Activated T-cell treated with anti-CD3 and anti-CD28 coated beads, Interleukin-2, amount 50 U/mL, for 4 hours (primary cell): Measurements from ENCODE around the gene CLIC1. TPM values are rescaled to one million over a fixed set of nuclear protein-coding genes. Genes with fewer than 3 reads are reported as not detected.

Source experiments
- ATAC-seq, 2 donors: fragments of 200-7000 bp; cut with Tn5 transposase; one replicate each; pipeline ENCODE4 v1.10.0; 2021
- DNase-seq: peaks from one replicate; pipeline ENCODE4 v3.0.0-alpha.2; 2020
- H3K27me3 Mint-ChIP-seq: one replicate; pipeline ENCODE4 v1.8.0; 2021; ENCODE audit warnings: low read depth, mixed read lengths
- H3K36me3 Mint-ChIP-seq: one replicate; pipeline ENCODE4 v1.8.0; 2022; ENCODE audit warnings: mixed read lengths; ENCODE audit not compliant: insufficient read depth
- H3K4me1 Mint-ChIP-seq: one replicate; pipeline ENCODE4 v1.8.0; 2021; ENCODE audit warnings: low read depth, mixed read lengths
- H3K4me3 Mint-ChIP-seq: one replicate; pipeline ENCODE4 v1.8.0; 2021; ENCODE audit warnings: mild to moderate bottlenecking, moderate library complexity, mixed read lengths
- H3K9me3 Mint-ChIP-seq: one replicate; pipeline ENCODE4 v1.8.0; 2021; ENCODE audit warnings: mixed read lengths
- total RNA-seq, 3 donors: library from RNA; stranded (reverse); gene quantifications; one replicate each; pipeline ENCODE4 v1.2.1, GENCODE V29; 2021

CLIC1 gene
- 100 to 1,000 TPM; 344 to 370 (median 353) TPM for total RNA-seq

DNA sequence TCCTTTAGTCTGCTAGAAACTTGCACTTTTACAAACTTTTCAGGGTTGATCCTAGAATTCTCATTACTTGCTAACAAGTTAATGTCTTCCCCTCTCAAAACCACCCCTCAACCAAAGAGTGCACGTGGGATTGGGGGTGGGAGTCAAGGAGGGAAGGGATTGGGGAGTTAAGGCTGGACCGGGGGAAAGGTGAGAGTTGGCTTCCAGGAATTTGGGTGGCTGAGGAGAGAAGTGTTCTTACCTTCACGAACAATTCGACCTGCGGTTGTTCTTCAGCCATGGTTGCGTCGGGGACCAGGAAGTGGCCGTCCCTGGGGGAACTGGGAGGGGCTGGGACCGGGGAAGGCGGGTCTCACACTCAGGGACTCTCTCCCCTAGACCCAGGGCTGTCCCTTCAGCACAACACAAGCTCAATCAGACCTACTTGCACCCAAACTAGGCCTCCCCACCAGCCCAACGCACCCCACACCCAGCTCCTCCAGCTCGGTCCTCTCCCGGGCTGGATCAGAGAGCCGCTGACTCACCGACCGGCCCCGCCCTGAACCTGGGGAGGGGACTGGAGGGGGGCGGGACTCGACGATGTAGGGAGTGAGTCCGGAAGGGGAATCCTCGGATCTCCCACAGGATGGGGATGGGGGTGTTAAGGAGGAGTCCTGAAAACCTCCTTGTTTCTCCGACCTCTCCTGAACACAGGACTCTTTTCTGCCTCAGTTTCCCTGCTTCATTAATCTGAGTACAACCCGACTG, at the start of gene CLIC1:
Gene CLIC1 (minus strand): TSS at position 510 of the 747 bp plus-strand sequence. CDS start 230 bp downstream, at position 280.
- DNase-seq (peak; percentile 76), ATAC-seq (peak; percentile 36 to 38)
- Mint-ChIP-seq H3K27me3 (no peaks in the 10 kb centered on the region), H3K36me3 (peaks cover 17% of the 10 kb centered on the region), H3K9me3 (no peaks in the 10 kb centered on the region), H3K4me1 (peaks cover 66% of the 10 kb centered on the region), H3K4me3 (peak within 1 kb of the TSS; percentile 98)

GRCh38 chr6:31785475-31785874, 49.1 kb upstream of the CLIC1 start:
- Mint-ChIP-seq H3K27me3 (no peaks in the 10 kb centered on the region), H3K9me3 (no peaks in the 10 kb centered on the region), H3K4me3 (no peak overlapping the region), H3K4me1 (peaks cover 3% of the 10 kb centered on the region), H3K36me3 (peaks cover 33% of the 10 kb centered on the region)
- ATAC-seq (no peak), DNase-seq (no peak)

DNA sequence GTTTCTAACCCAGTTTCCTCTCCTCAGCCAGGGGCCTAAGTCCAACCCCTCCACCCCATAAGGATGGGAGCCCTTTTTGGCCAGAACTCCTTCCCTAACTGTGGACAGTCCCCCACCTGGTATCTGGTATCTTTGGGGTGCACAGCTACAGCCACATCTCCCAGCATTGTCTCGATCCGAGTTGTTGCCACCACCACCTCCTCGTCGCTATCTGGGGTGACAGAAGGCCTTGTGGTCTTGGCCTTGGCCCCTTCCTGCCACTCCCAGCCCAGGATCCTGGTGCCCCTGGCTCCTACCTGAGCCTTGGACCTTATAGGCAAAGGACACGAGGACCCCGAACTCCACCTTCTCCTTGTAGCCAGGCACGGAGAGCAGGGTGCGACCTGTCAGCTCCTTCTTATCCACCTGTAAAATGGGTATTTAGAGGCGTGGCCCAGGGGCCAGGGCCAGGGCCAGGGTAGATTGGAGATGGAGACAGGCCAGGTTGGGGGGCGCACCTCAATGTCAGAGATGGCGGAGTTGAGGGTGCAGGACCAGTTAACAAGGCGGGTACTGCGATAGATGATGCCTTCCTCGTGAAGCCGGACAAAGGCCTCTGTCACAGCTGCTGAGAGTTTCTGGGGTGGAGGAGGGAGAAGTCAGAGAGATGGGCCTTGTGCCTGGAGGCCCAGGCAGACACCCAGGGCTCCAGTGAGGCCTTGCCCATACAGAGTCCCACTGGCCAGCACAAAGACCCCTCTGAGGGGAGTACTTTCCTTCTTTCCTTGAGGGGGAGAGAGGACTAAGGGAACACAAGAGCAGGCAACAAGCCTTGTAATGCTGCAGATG, 48.0 kb upstream of the CLIC1 start:
- H3K4me3 Mint-ChIP-seq: no peak overlapping the region
- peaks cover 3% of the 10 kb centered on the region for H3K4me1 Mint-ChIP-seq
- ATAC-seq (no peak), DNase-seq (no peak)
- H3K9me3 Mint-ChIP-seq: no peaks in the 10 kb centered on the region
- no peaks in the 10 kb centered on the region for H3K27me3 Mint-ChIP-seq
- peaks cover 29% of the 10 kb centered on the region for H3K36me3 Mint-ChIP-seq

- H3K9me3 Mint-ChIP-seq: no peaks in the 10 kb centered on the region
- H3K36me3 Mint-ChIP-seq: peaks cover 29% of the 10 kb centered on the region
- no peak overlapping the region for H3K4me3 Mint-ChIP-seq
- no peaks in the 10 kb centered on the region for H3K27me3 Mint-ChIP-seq
- DNase-seq: no peak
- H3K4me1 Mint-ChIP-seq: peaks cover 8% of the 10 kb centered on the region
- ATAC-seq: no peak
Observed at GRCh38 chr6:31782126-31782855, 46.0 kb upstream of the CLIC1 start.

GRCh38 chr6:31781244-31782125, 45.2 kb upstream of the CLIC1 start:
- ATAC-seq: no peak
- no peaks in the 10 kb centered on the region for H3K27me3 Mint-ChIP-seq
- DNase-seq: no peak
- H3K4me1 Mint-ChIP-seq: peaks cover 16% of the 10 kb centered on the region
- peaks cover 27% of the 10 kb centered on the region for H3K36me3 Mint-ChIP-seq
- no peaks in the 10 kb centered on the region for H3K9me3 Mint-ChIP-seq
- no peak overlapping the region for H3K4me3 Mint-ChIP-seq

DNA sequence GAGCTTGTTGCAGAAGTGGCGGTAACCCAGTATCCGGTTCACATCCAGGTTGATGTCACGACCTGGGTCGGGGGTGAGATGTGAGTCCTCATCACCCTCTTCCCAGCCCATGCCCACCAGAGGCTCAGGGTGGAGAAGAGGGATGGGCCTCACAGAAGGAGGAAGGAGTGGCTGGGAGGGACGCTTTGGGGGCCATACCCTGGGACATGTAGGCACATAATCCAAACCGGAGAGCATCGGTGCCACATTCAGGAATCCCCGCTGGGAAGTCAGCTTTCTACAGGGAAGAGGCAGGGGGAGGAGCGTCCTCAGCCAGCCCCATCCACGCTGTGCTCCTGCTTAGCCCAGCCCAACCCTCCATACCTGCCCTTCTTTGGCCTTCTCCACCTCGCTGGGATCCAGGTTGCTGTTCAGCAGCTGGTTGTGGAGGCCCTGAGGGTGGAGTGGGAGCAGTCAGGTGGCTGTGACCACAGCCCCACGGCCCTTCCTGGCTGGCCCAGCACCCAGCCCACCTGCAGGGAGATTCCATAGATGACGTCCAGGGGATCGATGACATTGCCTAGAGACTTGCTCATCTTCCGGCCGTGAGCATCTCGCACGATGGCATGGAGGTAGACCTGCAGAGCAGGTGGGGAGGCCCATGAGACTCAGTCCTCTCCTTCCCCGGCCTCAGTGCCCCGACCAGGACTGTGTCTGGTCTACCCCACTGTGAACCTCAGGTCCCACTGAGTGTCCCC, 44.3 kb upstream of the CLIC1 start:
- H3K4me1 Mint-ChIP-seq: peaks cover 20% of the 10 kb centered on the region
- H3K36me3 Mint-ChIP-seq: peaks cover 23% of the 10 kb centered on the region
- no peak for DNase-seq
- no peaks in the 10 kb centered on the region for H3K27me3 Mint-ChIP-seq
- H3K4me3 Mint-ChIP-seq: no peak overlapping the region
- no peaks in the 10 kb centered on the region for H3K9me3 Mint-ChIP-seq
- no peak for ATAC-seq

- no peak for DNase-seq
- Mint-ChIP-seq H3K4me3 (no peak overlapping the region), H3K27me3 (no peaks in the 10 kb centered on the region), H3K36me3 (peaks cover 23% of the 10 kb centered on the region), H3K4me1 (peaks cover 24% of the 10 kb centered on the region), H3K9me3 (no peaks in the 10 kb centered on the region)
- no peak for ATAC-seq
Observed at GRCh38 chr6:31779908-31780307, 43.6 kb upstream of the CLIC1 start.

GRCh38 chr6:31778999-31779885, 42.9 kb upstream of the CLIC1 start:
- DNase-seq (no peak), ATAC-seq (no peak)
- Mint-ChIP-seq H3K4me3 (no peak overlapping the region), H3K4me1 (peaks cover 24% of the 10 kb centered on the region), H3K9me3 (no peaks in the 10 kb centered on the region), H3K27me3 (no peaks in the 10 kb centered on the region), H3K36me3 (peaks cover 17% of the 10 kb centered on the region)

DNA sequence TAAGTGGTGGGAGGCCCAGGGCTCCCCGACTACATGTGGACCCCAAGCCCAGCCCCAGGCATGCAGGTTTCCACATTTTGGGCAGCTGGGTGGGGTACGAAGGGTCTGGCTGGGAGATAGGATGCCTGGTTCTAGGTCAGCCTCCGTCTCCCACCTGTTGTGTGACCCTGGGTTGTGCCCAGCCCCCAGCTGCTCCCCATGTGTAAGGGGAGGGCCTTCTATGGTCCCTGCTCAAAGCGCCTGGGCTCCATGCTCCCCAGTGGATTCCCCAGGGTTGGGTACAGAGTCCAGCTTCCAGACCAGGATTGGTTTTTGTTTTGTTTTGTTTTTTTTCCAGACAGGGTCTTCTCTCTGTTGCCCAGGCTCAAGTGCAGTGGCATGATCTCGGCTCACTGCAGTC, 41.9 kb upstream of the CLIC1 start:
- DNase-seq: no peak
- Mint-ChIP-seq H3K4me1 (peaks cover 27% of the 10 kb centered on the region), H3K4me3 (no peak overlapping the region), H3K9me3 (no peaks in the 10 kb centered on the region), H3K36me3 (peaks cover 13% of the 10 kb centered on the region), H3K27me3 (no peaks in the 10 kb centered on the region)
- ATAC-seq: no peak

GRCh38 chr6:31777667-31778050, 41.3 kb upstream of the CLIC1 start:
- Mint-ChIP-seq H3K4me1 (peaks cover 30% of the 10 kb centered on the region), H3K36me3 (peaks cover 9% of the 10 kb centered on the region), H3K4me3 (no peak overlapping the region), H3K9me3 (no peaks in the 10 kb centered on the region), H3K27me3 (no peaks in the 10 kb centered on the region)
- no peak for ATAC-seq
- no peak for DNase-seq

- H3K9me3 Mint-ChIP-seq: no peaks in the 10 kb centered on the region
- H3K36me3 Mint-ChIP-seq: peaks cover 7% of the 10 kb centered on the region
- peaks cover 32% of the 10 kb centered on the region for H3K4me1 Mint-ChIP-seq
- peak within 1 kb of the TSS; percentile 21 for H3K4me3 Mint-ChIP-seq
- DNase-seq (peak; percentile 77), ATAC-seq (peak; percentile 84 to 91)
- H3K27me3 Mint-ChIP-seq: no peaks in the 10 kb centered on the region
Observed at GRCh38 chr6:31776989-31777666, 40.8 kb upstream of the CLIC1 start, which contains the start of gene VWA7. Gene VWA7, minus strand, starts transcription at chr6:31777328. Its CDS starts 549 bp downstream, at chr6:31776779.

- peaks cover 34% of the 10 kb centered on the region for H3K4me1 Mint-ChIP-seq
Observed at GRCh38 chr6:31776485-31776988, 40.2 kb upstream of the CLIC1 start.

More at GRCh38 chr6:31776485-31776988, 40.2 kb upstream of the CLIC1 start:
- peak; percentile 4 to 7 for ATAC-seq
- peak overlapping the region; percentile 21 for H3K4me3 Mint-ChIP-seq
- DNase-seq: no peak
- H3K27me3 Mint-ChIP-seq: no peaks in the 10 kb centered on the region
- H3K9me3 Mint-ChIP-seq: no peaks in the 10 kb centered on the region
- peaks cover 7% of the 10 kb centered on the region for H3K36me3 Mint-ChIP-seq
